Astrocyte (in vitro differentiated cells and primary cell): ENCODE results near the gene TRIB2.

ENCODE experiments used
- EZH2 ChIP-seq: IDR thresholded peaks from 2 replicates; pipeline ENCODE4 v1.6.1; 2012; ENCODE audit warnings: mild to moderate bottlenecking, low read length, inconsistent platforms; ENCODE audit not compliant: insufficient read depth
- TF ChIP-seq, protein P1 (sequence below): IDR thresholded peaks from 2 replicates; pipeline ENCODE4 v1.5.1; 2011; ENCODE audit warnings: low read depth, mild to moderate bottlenecking, inconsistent platforms, low read length, moderate library complexity; ENCODE audit not compliant: insufficient read depth

DNA sequence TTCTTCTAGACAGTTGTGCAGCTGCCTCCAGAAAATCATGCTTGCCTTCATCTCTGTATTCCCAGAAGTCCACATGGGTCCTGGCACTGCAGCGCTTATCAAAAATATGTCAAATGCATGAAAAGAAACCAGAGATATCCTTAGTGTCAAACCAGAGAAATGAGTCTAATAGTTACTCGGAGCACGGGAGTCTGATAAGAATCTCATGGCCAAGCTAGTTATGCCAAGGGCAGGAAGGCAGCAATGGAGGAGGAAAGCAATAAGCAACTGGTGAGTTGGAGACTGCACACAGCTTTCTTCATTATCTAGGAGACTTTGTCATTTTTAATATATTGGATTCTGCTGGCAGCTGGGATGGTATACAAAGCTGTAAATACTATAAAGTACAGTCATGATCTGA, 38.6 kb downstream of the TRIB2 start:
- TF ChIP-seq, protein P1, sequence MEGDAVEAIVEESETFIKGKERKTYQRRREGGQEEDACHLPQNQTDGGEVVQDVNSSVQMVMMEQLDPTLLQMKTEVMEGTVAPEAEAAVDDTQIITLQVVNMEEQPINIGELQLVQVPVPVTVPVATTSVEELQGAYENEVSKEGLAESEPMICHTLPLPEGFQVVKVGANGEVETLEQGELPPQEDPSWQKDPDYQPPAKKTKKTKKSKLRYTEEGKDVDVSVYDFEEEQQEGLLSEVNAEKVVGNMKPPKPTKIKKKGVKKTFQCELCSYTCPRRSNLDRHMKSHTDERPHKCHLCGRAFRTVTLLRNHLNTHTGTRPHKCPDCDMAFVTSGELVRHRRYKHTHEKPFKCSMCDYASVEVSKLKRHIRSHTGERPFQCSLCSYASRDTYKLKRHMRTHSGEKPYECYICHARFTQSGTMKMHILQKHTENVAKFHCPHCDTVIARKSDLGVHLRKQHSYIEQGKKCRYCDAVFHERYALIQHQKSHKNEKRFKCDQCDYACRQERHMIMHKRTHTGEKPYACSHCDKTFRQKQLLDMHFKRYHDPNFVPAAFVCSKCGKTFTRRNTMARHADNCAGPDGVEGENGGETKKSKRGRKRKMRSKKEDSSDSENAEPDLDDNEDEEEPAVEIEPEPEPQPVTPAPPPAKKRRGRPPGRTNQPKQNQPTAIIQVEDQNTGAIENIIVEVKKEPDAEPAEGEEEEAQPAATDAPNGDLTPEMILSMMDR, result no peak
- TF ChIP-seq EZH2, result no peak
